SU-DHL-6 (cell line): Measurements from ENCODE around the gene PDE1C.

Experiments
- CTCF ChIP-seq: fragments of 200-600 bp; sonication (generic); IDR thresholded peaks from one replicate; pipeline ENCODE4 v1.5.1; 2017; ENCODE audit warnings: antibody characterized with exemption, mild to moderate bottlenecking, low read length, moderate library complexity; ENCODE audit not compliant: insufficient read depth, poor library complexity, severe bottlenecking
- EZH2phosphoT487 ChIP-seq: fragments of 200-600 bp; sonication (generic), shearing (Covaris generic); conservative IDR thresholded peaks from 2 replicates; pipeline ENCODE4 v1.6.1; 2018; ENCODE audit warnings: mild to moderate bottlenecking, antibody characterized with exemption, low read length, moderate library complexity, mixed read lengths

- no peak for TF ChIP-seq CTCF
- TF ChIP-seq EZH2phosphoT487: no peak
These were observed 213.0 kb downstream of the PDE1C start for GRCh38 chr7:31857172-31857571.
